GM19452 (cell line): ENCODE measurements around the gene RPS21.
"Not testable (repeated sequence)": the region's sequence is repeated elsewhere in the genome, so short reads cannot be mapped to it uniquely, and the experiment has no call there.

Source experiments
- ATAC-seq: cut with Tn5 transposase; IDR thresholded peaks from one replicate; pipeline ENCODE4 v1.9.1; 2021; ENCODE audit not compliant: unreplicated experiment

RPS21 gene

DNA sequence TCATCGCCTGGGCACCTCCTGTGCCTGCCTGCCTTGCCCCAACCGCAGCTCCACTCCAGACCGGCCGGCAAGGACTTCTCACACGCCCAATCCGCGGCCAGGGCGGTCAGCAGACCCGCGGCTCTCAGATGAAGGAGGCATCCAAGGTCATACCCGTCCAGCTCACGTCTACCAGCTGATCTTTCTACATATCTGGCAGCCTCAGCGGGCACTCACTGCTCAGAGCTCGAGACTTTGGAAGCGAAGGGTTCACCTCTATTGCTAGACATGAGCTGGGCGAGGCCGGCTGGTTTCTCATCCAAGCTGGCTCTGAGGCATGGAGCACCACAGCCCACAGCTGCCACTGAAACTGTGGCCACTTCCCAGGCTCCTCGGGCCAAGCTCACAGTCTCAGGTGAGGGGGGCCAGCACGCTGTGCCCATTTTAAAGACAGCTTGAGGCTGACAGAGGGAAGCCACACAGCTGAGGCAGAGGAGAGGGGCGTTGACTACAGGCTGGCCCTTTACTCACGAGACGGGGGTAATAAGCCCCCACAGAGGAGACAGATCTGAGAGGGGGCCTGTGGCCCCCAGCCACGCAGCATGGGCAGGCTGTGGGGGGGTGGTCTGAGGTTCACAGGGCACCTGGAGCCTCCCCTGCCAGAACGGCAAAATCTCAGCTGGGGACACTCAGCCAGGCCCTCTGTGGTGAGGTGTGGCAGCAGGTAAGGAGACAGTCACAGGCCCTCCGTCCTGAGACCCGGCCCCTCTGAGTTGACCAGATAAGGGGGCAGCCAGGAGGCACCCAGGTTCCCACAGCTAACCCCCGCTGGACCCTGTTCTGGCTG, 21.8 kb upstream of the RPS21 start:
- ATAC-seq, result no peak

DNA sequence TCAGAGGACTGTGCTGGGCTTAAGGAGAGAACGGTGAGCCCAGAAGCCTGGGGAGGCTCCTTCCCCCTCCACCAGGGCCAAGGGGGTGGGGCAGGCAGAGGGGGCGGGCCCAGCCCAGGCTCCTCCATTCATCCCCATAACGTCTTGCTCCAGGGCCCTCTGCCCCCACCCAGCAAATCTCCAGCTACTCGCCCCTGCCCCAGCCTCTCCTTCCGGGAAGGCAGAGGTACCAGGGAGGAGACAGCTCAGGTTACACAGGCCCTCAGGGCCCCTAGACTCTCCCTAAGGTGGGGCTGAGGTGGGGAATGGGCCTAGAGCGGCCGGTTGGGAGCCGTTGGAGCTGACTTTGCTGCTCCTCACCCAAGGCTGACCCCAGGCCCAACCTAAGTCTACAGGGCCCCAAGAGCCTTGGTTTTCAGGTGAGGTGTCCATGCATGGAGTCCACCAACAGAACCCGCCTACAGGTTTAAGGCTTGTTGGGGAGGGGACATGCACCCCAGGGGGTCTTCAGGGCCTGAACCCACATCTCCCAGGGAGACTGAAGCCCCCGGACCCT, 21.0 kb upstream of the RPS21 start:
- ATAC-seq, result no peak

DNA sequence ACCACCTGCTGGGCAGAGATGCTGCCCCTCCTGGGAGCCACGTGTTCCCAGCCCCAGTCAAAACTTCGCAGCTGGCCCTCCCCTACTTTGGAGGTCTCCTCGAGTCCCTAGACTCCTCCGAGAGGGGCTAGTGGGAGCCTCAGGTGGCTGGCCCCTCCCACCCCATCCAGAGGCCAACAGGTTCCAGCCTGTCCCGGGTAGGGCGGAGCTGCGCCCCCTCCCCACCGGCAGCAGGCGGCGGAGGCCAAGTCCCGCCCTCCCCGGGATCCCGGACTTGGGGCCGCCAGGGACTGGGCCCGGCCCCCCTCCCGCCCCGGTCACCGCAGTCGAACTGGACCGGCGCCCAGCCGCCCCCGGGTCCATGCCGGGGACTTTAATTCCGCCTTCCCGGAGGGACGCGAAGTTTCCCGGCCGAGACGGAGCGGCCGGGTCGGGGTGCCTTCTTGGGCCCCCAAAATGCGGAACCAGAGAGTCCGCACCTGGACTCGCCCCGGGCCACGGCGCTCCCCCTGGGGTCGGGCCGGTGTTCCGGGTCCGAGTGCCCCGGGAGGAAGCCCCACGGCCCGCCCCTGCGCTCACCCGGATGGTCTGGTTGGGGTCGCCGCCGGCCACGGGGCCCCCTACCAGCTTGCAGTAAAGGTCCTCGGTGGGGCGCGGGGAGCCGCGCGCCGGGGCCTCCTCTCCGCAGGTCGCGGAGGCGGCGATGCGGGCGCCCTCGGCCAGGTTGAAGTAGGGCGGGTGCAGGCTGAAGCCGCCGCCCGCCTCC, 20.4 kb upstream of the RPS21 start:
- ATAC-seq, result no peak

DNA sequence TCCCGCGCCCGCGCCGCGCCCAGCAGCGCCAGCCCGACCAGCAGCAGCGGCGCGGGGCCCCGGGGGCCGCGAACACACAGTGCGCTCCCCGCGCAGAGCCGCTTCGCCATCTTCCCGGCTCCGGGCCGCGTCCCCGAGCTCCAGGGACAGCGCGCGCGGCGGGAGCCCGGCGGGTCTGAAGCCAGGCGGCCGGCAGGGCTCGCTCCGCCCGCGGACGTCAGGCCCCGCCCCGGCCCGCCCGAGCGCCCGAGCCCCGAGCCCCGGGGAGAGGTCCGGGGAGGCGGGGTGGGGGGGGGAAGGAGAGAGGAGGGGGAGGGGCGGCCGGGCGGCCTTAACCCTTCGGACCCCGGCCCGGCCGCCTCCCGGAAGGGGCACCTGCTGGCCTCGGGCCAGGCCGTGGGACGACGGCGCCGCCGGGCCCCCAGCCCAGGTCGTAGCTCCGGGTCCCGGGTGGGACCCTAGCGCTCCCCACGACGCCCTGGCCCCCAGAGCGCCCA, 19.7 kb upstream of the RPS21 start, which contains the start of gene LAMA5:
LAMA5 (minus strand) TSS at position 177 of the 497 bp plus-strand sequence; CDS start at position 110, 67 bp downstream.
- no peak for ATAC-seq

DNA sequence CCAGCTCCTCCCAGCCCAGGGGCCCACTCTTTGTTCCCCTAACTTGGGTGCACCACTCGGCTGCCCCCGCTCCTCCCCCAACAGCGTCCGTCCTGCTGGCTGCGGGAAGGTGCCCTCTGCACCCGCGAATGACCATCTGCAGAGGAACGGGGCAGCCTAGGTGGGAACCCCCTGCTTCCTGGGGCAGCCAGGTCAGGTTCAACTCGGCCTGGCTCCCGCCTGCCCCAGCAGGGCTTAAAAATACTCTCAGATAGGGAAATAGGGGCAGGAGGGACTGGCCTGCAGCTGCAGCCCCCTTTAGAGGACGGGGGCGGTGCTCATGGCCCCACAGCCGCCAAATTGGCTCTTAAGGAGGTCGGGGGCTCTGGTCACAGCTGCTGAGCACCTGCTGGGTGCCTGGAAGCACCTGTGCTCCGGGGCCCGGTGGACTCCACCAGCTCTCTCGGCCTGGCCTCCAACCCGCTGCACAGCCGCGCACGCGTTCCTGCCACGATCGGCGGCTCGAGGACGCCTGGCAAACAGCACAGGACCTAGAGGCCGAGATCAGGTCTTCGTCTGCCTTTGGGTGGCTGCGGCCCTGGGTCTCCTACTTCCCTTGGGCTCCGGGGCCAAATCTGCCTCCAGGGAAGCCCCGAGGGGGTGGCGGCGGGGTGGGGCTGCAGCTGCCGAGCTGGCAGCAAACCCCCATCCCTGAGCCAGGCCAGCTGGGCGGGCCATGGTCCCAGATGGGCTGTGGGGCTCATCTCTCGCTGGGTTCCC, 19.1 kb upstream of the RPS21 start:
- ATAC-seq, result no peak

DNA sequence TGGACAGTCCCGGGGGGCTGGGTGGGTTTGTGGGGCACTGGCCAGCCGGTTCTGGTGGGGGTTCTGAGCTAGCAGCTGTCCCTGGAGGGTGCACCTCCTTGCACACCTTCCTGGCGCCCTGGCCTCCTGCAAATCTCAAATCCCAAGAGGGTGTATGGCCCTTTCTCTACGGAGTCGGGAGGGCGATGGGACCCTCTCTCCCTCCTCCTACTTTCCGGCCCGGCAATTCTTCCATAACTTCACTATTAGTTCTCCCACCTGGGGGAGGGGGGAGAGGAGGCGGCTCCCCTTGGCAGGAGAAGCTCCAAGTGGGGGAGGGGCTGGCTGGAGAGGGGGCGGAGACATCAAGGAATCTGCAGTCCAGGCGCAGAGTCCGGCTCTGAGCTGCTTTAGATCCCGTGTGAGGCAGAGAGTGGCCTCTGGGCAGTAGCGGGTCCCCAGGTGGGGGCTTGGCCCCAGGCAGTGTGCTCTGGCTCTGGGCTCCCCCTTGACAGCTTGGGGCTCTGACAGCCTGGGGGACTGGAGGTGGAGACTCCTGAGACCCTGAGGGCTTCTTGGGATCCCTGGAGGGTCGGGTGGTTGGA, 18.4 kb upstream of the RPS21 start:
- no peak for ATAC-seq

DNA sequence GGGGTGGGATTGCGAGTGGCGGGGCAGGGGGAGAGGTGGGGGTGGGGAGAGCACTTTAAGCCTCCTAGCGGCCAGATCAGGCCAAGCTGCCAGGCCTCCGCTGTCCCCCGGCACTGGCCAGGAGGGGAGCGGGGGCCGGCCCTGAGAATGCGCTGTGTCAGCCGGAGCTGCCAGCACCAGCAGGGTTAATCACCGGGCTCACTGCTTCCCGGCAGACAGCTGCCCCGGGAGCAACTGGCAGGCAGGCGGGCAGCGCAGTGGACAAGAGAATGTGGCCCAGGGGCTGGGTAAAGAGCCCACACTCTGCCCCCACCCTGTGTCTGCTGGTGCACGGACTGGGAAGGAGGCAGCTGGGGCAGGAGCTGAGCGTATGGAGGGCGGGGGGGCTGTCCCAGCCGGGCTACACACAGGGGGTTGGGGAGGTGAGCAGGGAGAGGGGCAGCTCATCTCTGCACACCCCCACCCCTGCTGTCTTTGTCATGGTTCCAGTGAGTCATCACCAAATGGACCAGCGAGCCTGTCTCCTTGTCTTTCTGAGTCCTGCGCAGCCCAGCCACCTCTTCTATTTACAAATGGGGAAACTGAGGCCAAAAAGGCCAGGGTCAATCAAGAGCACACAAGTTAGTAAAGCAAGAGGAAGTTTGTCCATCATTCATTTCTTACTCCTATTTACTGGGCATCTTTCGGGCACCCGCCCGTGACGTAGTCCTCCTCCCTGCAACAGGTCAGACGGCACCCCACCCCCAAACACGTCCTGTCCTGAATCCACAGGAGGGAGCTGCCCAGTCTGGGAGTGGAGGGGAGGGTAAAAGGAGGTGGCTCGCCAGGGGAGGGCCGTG, 17.7 kb upstream of the RPS21 start:
- ATAC-seq, result no peak

DNA sequence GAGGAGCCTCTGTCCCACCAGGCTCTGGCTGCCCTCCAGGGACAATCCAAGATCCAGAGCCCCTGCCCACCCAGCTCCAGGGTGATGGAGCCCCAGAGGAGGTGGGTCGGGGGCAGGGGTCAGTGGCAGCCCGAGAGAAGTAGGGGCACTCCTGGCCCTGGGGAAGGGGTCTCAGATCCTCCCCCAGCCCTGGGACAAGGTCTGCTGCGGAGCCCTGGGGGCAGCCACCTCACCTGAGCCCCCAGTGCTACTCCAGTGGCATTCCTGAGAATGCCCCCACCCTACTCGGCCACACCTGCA, 17.1 kb upstream of the RPS21 start:
- ATAC-seq, result no peak

DNA sequence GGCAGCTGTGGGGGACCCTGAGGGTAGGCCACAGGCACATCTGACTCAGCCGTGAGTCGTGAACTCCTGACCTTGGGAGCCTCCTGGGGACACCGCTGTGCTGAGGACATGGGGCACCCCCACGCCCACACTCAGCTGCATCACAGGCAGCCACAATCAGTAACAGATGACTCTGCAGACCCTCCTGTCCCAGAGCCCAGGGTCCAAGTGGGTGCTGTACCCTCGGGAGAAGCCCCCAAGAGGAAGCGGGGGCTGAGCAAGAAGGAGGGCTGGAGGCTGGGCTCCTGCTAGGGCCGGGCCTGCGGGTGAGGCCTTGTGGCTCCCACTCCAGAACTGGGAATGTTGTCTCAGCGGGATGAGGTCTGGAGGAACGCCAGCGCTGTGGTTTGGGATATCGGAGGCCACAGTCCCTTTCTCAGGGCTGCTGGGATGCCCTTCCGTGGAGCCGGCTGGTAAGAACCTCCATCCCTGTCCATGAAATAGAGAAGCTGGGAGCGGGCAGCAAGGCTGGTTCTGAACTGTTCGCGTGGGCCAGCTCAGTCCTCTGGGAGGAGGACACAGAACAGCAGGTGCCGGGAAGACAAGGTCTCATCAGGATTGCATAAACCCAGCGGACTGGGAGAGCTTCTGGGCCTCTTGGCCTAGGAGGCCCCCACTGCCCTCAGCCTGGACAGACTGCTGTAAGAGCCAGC, 16.6 kb upstream of the RPS21 start:
- no peak for ATAC-seq

DNA sequence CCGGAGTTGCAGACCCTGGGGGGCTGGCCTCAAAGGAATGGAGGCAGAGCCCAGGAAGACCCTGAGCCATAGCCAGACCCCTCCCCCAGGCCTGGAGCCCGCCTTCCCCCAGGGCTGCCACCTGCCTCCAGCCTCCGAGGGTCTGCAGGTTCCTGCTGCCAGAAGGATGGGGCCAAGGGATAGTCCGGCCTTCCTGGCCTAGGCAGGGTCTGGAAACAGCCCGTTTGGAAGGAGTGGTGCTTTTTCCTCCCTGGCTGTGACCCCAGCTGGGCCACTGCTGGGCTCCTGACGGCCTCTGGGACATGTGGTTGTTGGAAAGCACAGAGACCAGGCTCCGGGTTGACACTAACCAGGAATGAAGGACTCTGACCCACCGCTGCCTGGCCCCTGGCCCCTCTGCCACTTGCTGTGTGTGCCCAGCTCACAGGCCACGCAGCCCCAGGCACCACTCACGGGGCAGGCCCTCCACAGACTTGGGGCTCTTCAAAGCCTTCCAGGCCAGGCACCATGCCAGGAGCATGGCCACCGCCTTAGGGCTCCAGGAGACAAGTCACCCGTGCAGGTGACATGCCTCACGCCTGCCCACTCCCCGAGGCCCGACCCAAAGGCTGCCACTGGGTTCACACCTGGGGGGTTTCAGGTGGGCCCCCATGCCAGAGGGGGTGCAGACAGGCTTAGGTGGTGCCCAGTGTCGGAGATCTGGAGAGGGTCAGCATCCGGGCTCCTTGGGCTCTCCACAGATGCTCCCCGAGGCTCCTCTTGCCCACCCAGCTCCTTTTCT, 15.9 kb upstream of the RPS21 start:
- ATAC-seq, result no peak

DNA sequence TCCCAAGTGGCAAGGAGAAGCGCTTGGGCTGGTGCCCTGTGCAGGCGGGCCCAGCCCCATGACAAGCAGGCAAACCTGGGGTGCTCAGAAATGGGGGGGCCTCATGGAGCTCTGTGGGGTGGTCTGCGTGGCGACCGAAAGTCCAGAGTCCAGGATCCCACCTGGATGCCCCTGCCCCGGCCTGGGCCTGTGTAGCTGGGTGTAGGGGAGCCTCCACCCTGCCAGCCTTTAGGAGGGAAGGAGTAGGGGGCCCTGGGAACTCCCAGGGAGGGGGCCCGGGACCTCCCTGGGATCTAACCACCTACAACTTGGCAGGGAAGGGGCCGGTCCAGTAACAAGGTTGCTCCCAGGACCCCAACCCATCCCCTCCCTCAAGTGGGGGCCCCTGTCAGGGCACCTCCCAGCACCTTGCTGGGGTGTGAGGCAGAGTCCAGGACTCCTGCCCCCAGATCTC, 15.3 kb upstream of the RPS21 start:
- ATAC-seq, result no peak

DNA sequence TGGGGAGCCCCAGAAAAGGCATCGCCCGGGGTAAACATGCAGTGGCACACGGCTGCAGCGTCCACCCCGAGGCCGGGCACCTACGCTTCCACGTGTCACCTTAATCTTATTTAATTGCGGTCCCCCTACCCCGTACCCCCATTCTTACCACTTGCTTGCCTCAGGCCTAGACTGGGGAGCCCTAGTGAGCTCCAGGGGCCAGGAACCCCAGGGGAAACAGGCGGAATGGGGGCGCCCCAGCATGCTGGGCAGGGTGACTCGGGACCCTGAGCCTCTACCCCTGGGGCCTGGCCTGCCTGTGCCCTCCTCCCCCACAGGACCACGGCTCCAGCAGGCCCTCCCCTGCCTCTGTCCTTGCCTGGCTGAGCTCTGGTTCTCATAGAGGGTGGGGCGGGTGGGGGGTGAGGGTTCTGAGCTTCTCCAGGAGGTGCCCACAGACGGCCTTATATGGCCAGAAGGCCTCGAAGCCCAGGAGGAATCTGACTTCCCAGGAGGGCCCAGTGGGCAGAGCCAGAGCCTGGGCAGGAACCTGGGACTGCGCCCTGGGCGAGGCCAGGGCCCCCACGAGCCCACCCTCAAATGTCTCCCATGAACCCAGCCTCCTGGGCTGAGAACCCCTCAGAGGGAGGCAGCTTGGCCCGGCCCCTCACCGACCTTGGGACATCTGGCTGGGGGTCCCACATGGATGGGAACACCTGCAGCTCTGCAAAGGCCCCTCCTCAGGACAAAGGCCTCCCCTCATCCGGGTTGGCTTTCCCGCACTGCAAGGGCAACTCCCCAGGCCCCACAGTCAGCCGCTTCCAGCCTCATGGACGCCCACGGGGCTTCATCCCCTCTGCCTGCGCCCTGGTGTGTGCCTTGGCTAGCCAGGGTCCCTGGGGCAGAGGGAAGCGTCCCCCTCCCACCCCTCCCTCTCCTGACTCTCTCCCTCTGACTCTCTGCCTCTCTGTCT, 14.6 kb upstream of the RPS21 start:
- ATAC-seq, result no peak

DNA sequence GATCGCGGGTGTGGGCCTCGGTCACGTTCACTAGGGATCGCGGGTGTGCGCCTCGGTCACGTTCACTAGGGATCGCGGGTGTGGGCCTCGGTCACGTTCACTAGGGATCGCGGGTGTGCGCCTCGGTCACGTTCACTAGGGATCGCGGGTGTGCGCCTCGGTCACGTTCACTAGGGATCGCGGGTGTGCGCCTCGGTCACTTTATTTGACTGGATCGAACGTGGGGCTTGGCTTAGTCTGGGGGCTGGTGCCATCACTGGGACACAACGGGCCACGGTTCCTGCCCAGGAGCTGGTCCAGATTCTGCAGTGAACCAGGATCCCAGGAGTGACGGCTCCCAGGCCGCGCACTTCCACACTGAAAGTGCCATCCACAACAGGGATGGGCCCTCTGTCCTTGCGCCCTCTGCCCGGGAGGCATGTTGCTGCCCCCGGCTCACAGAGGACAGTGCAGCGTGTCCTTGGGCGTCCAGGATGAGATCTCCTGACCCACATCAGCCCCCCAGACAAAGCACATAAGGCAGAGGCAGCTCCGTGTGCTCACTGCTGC, 13.2 kb upstream of the RPS21 start:
- not testable (repeated sequence) for ATAC-seq

DNA sequence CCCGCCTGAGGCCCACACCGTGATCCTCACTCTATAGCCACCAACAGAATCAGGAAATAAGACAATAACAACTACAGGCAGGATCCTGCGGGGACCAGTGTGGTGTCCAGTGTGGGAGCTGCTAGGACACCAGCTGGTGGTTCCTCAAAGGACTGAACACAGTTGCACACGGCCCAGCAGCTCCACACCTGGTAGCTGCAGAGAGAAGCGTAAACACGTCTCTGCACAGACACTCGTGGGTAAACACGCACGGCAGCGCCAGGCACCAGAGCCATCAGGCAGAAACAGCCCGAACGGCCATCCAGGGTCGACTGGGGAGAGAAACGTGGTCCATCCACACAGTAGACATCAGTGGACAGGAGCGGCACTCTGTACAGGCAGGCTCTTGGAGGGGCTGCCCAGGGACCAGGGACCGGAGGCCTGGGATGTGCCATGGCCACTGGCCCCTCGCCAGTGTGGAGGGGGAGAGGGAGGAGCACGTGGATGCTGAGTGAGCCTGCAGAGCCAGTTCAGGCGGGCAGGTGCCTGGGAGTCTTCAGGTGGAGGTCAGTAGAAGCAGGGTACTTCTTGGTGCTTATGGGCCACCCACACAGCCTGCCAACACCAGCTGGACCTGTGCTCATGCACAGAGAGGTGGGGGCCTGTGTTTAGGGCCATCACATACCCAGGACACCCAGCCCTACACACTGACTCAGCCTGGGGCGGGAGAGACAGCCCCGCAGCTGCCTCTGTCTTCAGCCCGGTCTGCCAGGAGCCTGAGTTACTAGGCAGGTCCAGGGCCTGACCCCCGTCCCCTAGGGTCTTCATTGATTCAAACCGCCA, 12.4 kb upstream of the RPS21 start:
- ATAC-seq, result no peak

DNA sequence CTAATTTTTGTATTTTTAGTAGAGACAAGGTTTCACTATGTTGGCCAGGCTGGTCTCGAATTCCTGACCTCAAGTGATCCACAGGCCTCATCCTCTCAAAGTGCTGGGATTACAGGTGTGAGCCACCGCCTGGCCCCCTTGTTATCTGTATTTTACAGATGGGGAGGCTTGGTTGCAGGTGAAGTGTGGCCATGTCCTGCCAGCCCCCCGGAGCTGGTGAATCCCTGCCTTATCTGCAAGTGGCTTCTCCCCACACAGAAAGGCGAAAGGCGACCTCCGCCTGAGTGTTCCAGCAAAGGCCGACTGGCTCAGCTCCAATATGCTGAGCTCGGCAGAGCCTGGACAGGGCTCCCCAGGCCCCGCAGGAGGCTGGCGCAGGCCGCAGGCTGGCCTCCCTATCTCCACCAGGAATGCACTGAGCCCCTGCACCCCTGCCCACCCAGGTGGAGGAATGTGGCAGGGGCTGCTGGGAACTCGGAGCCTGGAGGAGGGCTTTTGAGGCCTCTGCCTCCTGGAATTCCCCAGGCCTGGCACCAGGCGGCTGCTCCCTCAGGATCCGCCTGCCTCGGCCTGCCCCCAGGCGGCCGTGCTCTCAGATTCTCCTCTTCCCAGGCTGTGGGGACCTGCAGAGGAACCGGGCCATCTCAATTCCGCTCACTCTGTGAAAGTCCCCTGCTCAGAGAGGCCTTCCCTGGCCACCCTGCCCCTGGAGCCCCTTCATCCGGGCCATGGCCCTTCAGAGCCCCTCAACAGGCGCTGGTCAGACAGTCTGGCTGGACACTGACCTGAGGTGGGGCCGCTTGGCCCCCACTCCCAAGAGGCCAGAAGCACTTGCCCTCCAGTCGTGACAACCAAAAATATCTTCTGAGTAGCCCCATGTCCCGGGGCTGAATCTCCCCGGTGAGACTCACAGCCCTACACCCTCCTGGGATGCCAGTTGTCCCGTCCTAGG, 10.5 kb upstream of the RPS21 start:
- no peak for ATAC-seq
